Peyer's patch (tissue), 4 donors: Measurements from ENCODE around the gene MAST4. TPM values are rescaled to one million over a fixed set of nuclear protein-coding genes. Genes with fewer than 3 reads are reported as not detected.

ENCODE experiments used
- DNase-seq, 3 donors: peaks; one replicate each; pipeline ENCODE4 v3.0.0-alpha.2; 2017 to 2019
- H3K27ac ChIP-seq, 4 donors: fragments of 200-600 bp; sonication (generic); one replicate each; pipeline ENCODE4 v1.5.1; 2016 to 2019
- H3K27me3 ChIP-seq, 2 donors: fragments of 200-600 bp; sonication (generic); one replicate each; pipeline ENCODE4 v1.5.1; 2019
- H3K36me3 ChIP-seq, 3 donors: fragments of 200-600 bp; sonication (generic); one replicate each; pipeline ENCODE4 v1.5.1; 2016 to 2019
- H3K4me1 ChIP-seq, 4 donors: fragments of 200-600 bp; sonication (generic); one replicate each; pipeline ENCODE4 v1.5.1; 2016 to 2019
- H3K4me3 ChIP-seq, 4 donors: fragments of 200-600 bp; sonication (generic); 1 replicate in 3 of 4; 2 replicates in 1 of 4; pipeline ENCODE4 v1.5.1; 2016 to 2019; ENCODE audit warnings: mild to moderate bottlenecking in 1 of 4
- H3K9me3 ChIP-seq, 4 donors: fragments of 200-600 bp; sonication (generic); one replicate each; pipeline ENCODE4 v1.5.1; 2016 to 2019; ENCODE audit warnings: mild to moderate bottlenecking in 1 of 4
- CTCF ChIP-seq, 6 experiments: fragments of 450-650 bp in 4 of 6; fragments of 200-600 bp in 2 of 6; sonication (generic) in 1 of 6; IDR thresholded peaks; one replicate each; pipeline ENCODE4 v1.5.1; 2017 to 2019; ENCODE audit warnings: antibody characterized with exemption in 6 of 6, mild to moderate bottlenecking in 3 of 6, moderate library complexity in 1 of 6
- POLR2A ChIP-seq, 2 donors: fragments of 450-650 bp; IDR thresholded peaks; one replicate each; pipeline ENCODE4 v1.5.1; 2017; ENCODE audit warnings: antibody characterized with exemption in 2 of 2, mild to moderate bottlenecking in 2 of 2, moderate library complexity in 2 of 2
- total RNA-seq, 4 donors: library from RNA; depleted of rRNA; stranded (reverse); fragments of >200 nt; gene quantifications; one replicate each; pipeline ENCODE4 v1.1.0, GENCODE V29; 2016

Gene MAST4
- total RNA-seq, 4 donors from 2014 or later: 20.2 to 23.1 (median 21.4) TPM

- no peaks in the 10 kb centered on the region for H3K27me3 ChIP-seq
- no peak overlapping the region for H3K4me3 ChIP-seq
- no peak overlapping the region for H3K27ac ChIP-seq
- H3K4me1 ChIP-seq: peaks cover 0 to 41% (median 2%) of the 10 kb centered on the region in 4 donors
- no peaks in the 10 kb centered on the region for H3K36me3 ChIP-seq
- TF ChIP-seq POLR2A (IDR thresholded peaks at IDR 0.05) (no peak), CTCF (IDR thresholded peaks at IDR 0.05) (no peak)
- peak in 2 of 3 donors; percentile 60 to 63 for DNase-seq
- no peaks in the 10 kb centered on the region for H3K9me3 ChIP-seq
Observed at GRCh38 chr5:67047160-67047559, 451.0 kb downstream of the MAST4 start.

GRCh38 chr5:67047616-67048015 is 451.4 kb downstream of the MAST4 start:
- Histone ChIP-seq H3K27ac (no peak overlapping the region), H3K36me3 (no peaks in the 10 kb centered on the region), H3K27me3 (no peaks in the 10 kb centered on the region), H3K4me3 (no peak overlapping the region), H3K9me3 (no peaks in the 10 kb centered on the region), H3K4me1 (peaks cover 0 to 41% (median 2%) of the 10 kb centered on the region in 4 donors)
- TF ChIP-seq POLR2A (IDR thresholded peaks at IDR 0.05) (no peak), CTCF (IDR thresholded peaks at IDR 0.05) (no peak)
- DNase-seq: no peak

- Histone ChIP-seq H3K36me3 (no peaks in the 10 kb centered on the region), H3K9me3 (no peaks in the 10 kb centered on the region), H3K27me3 (no peaks in the 10 kb centered on the region), H3K4me1 (peaks cover 0 to 41% (median 2%) of the 10 kb centered on the region in 4 donors), H3K4me3 (no peak overlapping the region), H3K27ac (peak overlapping the region in 3 of 4 donors; percentile 24 to 57 (median 36))
- peak in 2 of 3 donors; percentile 52 to 58 for DNase-seq
- TF ChIP-seq CTCF (IDR thresholded peaks at IDR 0.05) (no peak), POLR2A (IDR thresholded peaks at IDR 0.05) (no peak)
Observed at GRCh38 chr5:67050125-67050524, 453.9 kb downstream of the MAST4 start.

GRCh38 chr5:67050635-67051034 is 454.4 kb downstream of the MAST4 start:
- Histone ChIP-seq H3K9me3 (no peaks in the 10 kb centered on the region), H3K4me3 (no peak overlapping the region), H3K36me3 (no peaks in the 10 kb centered on the region), H3K27me3 (no peaks in the 10 kb centered on the region), H3K4me1 (peaks cover 0 to 39% (median 2%) of the 10 kb centered on the region in 4 donors), H3K27ac (peak overlapping the region in 3 of 4 donors; percentile 24 to 57 (median 36))
- no peak for DNase-seq
- TF ChIP-seq POLR2A (IDR thresholded peaks at IDR 0.05): no peak

- H3K27me3 ChIP-seq: no peaks in the 10 kb centered on the region
- H3K4me1 ChIP-seq: peaks cover 0 to 33% (median 2%) of the 10 kb centered on the region in 4 donors
- H3K4me3 ChIP-seq: no peak overlapping the region
- peak overlapping the region in 3 of 4 donors; percentile 24 to 57 (median 36) for H3K27ac ChIP-seq
- no peak for TF ChIP-seq POLR2A (IDR thresholded peaks at IDR 0.05)
- TF ChIP-seq CTCF (IDR thresholded peaks at IDR 0.05): no peak
- peak in 2 of 3 donors; percentile 68 to 85 for DNase-seq
- no peaks in the 10 kb centered on the region for H3K9me3 ChIP-seq
- no peaks in the 10 kb centered on the region for H3K36me3 ChIP-seq
Observed at GRCh38 chr5:67051164-67051563, 455.0 kb downstream of the MAST4 start.

- peaks cover 0 to 26% (median 2%) of the 10 kb centered on the region in 4 donors for H3K4me1 ChIP-seq
- DNase-seq: no peak
- no peak overlapping the region for H3K4me3 ChIP-seq
- TF ChIP-seq CTCF (IDR thresholded peaks at IDR 0.05) (no peak), POLR2A (IDR thresholded peaks at IDR 0.05) (no peak)
- H3K27me3 ChIP-seq: no peaks in the 10 kb centered on the region
- peak overlapping the region in 1 of 4 donors; percentile 57 for H3K27ac ChIP-seq
- H3K9me3 ChIP-seq: no peaks in the 10 kb centered on the region
- no peaks in the 10 kb centered on the region for H3K36me3 ChIP-seq
Observed at GRCh38 chr5:67052034-67052433, 455.8 kb downstream of the MAST4 start.
